Naive thymus-derived CD4-positive, alpha-beta T cell (primary cell): ENCODE data around the gene PRPH. TPM values are rescaled to one million over a fixed set of nuclear protein-coding genes. Genes with fewer than 3 reads are reported as not detected.
A peak's percentile ranks its signal among the peaks of the same experiment; 100 is the strongest.
"Not testable (repeated sequence)": the region's sequence is repeated elsewhere in the genome, so short reads cannot be mapped to it uniquely, and the experiment has no call there.

ENCODE experiments used
- ATAC-seq: fragments of 150-1000 bp; cut with Tn5 transposase; 2 replicates; pipeline ENCODE4 v1.10.0; 2021; ENCODE audit warnings: mild to moderate bottlenecking, moderate library complexity
- CTCF ChIA-PET: fragments of 350-600 bp; sonication (Branson Sonifier 250); formaldehyde crosslinking; loops from one replicate; lab custom pipeline; 2021; ENCODE audit warnings: antibody characterized with exemption; lab: Charles Lee
- POLR2A ChIA-PET: fragments of 350-600 bp; sonication (Branson Sonifier 250); formaldehyde crosslinking; loops from one replicate; lab custom pipeline; 2021; ENCODE audit warnings: antibody characterized with exemption, inconsistent platforms; lab: Charles Lee
- DNase-seq, 9 donors: peaks; one replicate each; pipeline versions ENCODE4 v3.0.0 to v3.0.0-alpha.2; 2020 to 2022; ENCODE audit warnings: mixed read lengths in 1 of 9
- H3K27ac ChIP-seq: one replicate; pipeline ENCODE4 v1.7.0; 2013; ENCODE audit warnings: mild to moderate bottlenecking, low read depth, low read length, moderate library complexity
- H3K27me3 ChIP-seq, 2 donors: one replicate each; pipeline ENCODE4 v1.7.0; 2013; ENCODE audit warnings: low read length in 2 of 2, mild to moderate bottlenecking in 2 of 2, moderate library complexity in 2 of 2; ENCODE audit not compliant: control insufficient read depth in 2 of 2, insufficient read depth in 2 of 2
- H3K36me3 ChIP-seq, 3 experiments: 1 replicate in 2 of 3; 2 replicates in 1 of 3; pipeline ENCODE4 v1.7.0; 2013; ENCODE audit warnings: low read length in 3 of 3, mild to moderate bottlenecking in 3 of 3, moderate library complexity in 1 of 3; ENCODE audit not compliant: insufficient read depth in 3 of 3, control insufficient read depth in 2 of 3
- H3K4me1 ChIP-seq, 2 donors: one replicate each; pipeline ENCODE4 v1.7.0; 2013; ENCODE audit warnings: low read length in 2 of 2, mild to moderate bottlenecking in 2 of 2, moderate library complexity in 1 of 2; ENCODE audit not compliant: control insufficient read depth in 2 of 2, insufficient read depth in 2 of 2
- H3K4me3 ChIP-seq: 2 replicates; pipeline ENCODE4 v1.7.0; 2013; ENCODE audit warnings: mild to moderate bottlenecking, low read length
- H3K9me3 ChIP-seq, 3 experiments: 1 replicate in 2 of 3; 2 replicates in 1 of 3; pipeline ENCODE4 v1.7.0; 2013; ENCODE audit warnings: low read length in 3 of 3; ENCODE audit not compliant: control insufficient read depth in 2 of 3
- H3K27ac Mint-ChIP-seq, 9 donors: one replicate each; pipeline ENCODE4 v1.8.0; 2020 to 2022; ENCODE audit warnings: mixed read lengths in 9 of 9, mild to moderate bottlenecking in 8 of 9, moderate library complexity in 5 of 9, inconsistent platforms in 2 of 9
- H3K27me3 Mint-ChIP-seq, 5 donors: one replicate each; pipeline ENCODE4 v1.8.0; 2021 to 2022; ENCODE audit warnings: mixed read lengths in 5 of 5, mild to moderate bottlenecking in 1 of 5
- H3K36me3 Mint-ChIP-seq, 5 donors: one replicate each; pipeline ENCODE4 v1.8.0; 2020 to 2022; ENCODE audit warnings: mixed read lengths in 5 of 5, mild to moderate bottlenecking in 3 of 5, inconsistent platforms in 1 of 5
- H3K4me1 Mint-ChIP-seq, 7 donors: one replicate each; pipeline ENCODE4 v1.8.0; 2020 to 2022; ENCODE audit warnings: mixed read lengths in 7 of 7, mild to moderate bottlenecking in 3 of 7, inconsistent platforms in 1 of 7
- H3K4me3 Mint-ChIP-seq, 10 donors: one replicate each; pipeline ENCODE4 v1.8.0; 2020 to 2022; ENCODE audit warnings: mild to moderate bottlenecking in 10 of 10, mixed read lengths in 10 of 10, moderate library complexity in 6 of 10, inconsistent platforms in 2 of 10
- H3K9me3 Mint-ChIP-seq, 11 donors: one replicate each; pipeline ENCODE4 v1.8.0; 2020 to 2022; ENCODE audit warnings: mixed read lengths in 11 of 11, mild to moderate bottlenecking in 4 of 11, inconsistent platforms in 1 of 11, moderate library complexity in 1 of 11
- intact Hi-C, 2 donors: fragments of 100-400 bp; cut with micrococcal nuclease; formaldehyde crosslinking; loops; one replicate each; pipeline ENCODE4 v1.15.1; 2023
- polyA plus RNA-seq, 2 donors: library from polyadenylated mRNA; unstranded; fragments of 300-500 nt; fragmentation: Illumina TruSeq; gene quantifications; one replicate each; pipeline ENCODE4 v1.2.3, GENCODE V29; 2021
- total RNA-seq, 6 experiments: library from RNA in 5 of 6; stranded (reverse) in 5 of 6; gene quantifications; 1 replicate in 5 of 6; 2 replicates in 1 of 6; pipeline ENCODE4 v1.2.3 and lab custom pipeline; 2021 to 2026

The PRPH gene
- total and polyA plus RNA-seq, 7 experiments from 2014 or later = not detected

DNA sequence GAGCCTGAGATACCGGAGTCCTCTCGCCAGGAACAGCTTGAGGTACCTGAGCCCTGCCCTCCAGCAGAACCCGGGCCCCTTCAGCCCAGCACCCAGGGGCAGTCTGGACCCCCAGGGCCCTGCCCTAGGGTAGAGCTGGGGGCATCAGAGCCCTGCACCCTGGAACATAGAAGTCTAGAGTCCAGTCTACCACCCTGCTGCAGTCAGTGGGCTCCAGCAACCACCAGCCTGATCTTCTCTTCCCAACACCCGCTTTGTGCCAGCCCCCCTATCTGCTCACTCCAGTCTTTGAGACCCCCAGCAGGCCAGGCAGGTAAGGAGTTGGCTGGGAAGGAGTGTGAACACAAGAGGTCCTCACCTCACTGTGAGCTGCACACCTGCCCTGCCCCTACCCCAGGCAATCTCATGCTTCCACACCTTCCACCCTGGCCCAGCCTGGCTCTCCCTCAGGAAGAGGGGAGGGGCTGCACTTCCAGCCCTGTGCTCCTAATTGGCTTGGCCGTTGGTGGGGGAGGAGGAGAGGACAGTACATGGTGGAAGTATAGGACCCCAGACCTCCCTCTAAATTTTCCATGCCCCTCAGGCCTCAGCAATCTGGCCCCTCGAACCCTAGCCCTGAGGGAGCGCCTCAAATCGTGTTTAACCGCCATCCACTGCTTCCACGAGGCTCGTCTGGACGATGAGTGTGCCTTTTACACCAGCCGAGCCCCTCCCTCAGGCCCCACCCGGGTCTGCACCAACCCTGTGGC is 35.9 kb downstream of the PRPH start:
- H3K27ac ChIP-seq = no peak overlapping the region
- no peaks in the 10 kb centered on the region for H3K36me3 ChIP-seq
- no peak overlapping the region for H3K4me3 ChIP-seq
- ATAC-seq (no peak), DNase-seq (no peak)
- H3K27ac Mint-ChIP-seq = no peak overlapping the region
- peaks cover 4 to 18% (median 15%) of the 10 kb centered on the region in 7 donors for H3K4me1 Mint-ChIP-seq
- peaks cover 0 to 3% (median 0%) of the 10 kb centered on the region in 11 donors for H3K9me3 Mint-ChIP-seq
- intact Hi-C loops = no loop called here
- CTCF ChIA-PET = interaction anchor here (1.1 to 1.5 kb wide), 4 partner anchors 8 to 183 kb away, joined by 3 to 6 read pairs (median 6); partner anchors contain the start of genes DNAJC22 and TROAP
- no peaks in the 10 kb centered on the region for H3K9me3 ChIP-seq
- H3K27me3 ChIP-seq = peaks cover 0 to 10% of the 10 kb centered on the region in 2 donors
- peaks cover 0 to 33% (median 0%) of the 10 kb centered on the region in 5 donors for H3K36me3 Mint-ChIP-seq
- H3K4me1 ChIP-seq = no peaks in the 10 kb centered on the region
- POLR2A ChIA-PET = no interaction called here
- H3K27me3 Mint-ChIP-seq = peaks cover 38 to 44% (median 41%) of the 10 kb centered on the region in 5 donors
- H3K4me3 Mint-ChIP-seq = no peak overlapping the region

DNA sequence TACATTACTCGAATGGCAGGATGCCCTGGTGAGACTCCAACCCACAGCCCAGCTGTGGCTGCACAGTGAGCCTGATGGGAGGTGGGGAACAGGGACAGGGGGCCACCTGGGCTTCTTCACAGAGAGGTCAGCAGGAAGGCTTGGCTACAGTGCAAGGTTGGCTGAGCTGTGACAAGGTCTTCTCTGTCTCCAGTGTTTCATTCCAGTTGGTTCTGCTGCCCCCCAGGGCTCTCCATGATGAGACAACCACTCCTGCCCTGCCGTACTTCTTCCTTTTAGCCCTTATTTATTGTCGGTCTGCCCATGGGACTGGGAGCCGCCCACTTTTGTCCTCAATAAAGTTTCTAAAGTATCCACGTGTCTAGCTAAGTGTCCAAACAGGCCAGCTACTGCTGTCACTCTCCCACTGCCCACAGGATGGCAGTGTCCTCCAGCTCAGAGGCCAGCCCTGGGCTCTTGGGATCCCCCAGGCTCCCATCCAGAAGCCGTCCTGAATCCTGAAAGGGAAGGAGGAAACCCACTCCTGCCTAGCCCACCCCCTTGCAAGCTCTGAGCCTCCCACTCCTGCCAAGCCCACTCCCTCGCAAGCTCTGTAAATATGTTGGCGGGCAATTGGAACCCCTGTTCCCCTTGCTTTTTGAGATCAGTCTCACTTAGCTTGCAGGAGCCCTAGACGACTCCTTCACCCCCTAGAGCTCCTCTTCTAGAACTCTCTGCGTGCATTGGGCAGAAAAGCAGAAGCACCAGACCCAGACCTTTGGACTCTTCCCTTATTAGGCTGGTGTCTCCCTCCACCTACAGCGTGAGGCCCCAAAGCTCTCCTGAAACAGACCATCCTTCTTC is 36.7 kb downstream of the PRPH start:
- CTCF ChIA-PET = interaction anchor here (0.6 to 1.6 kb wide), 6 partner anchors 9 to 183 kb away, joined by 3 to 7 read pairs (median 6); partner anchors contain the start of genes DNAJC22 and TROAP
- DNase-seq (no peak), ATAC-seq (peak; percentile 73)
- intact Hi-C loops = no loop called here
- no peaks in the 10 kb centered on the region for H3K9me3 ChIP-seq
- peaks cover 0 to 17% of the 10 kb centered on the region in 2 donors for H3K27me3 ChIP-seq
- H3K36me3 ChIP-seq = no peaks in the 10 kb centered on the region
- Mint-ChIP-seq H3K4me1 (peaks cover 4 to 17% (median 16%) of the 10 kb centered on the region in 7 donors), H3K9me3 (peaks cover 0 to 3% (median 0%) of the 10 kb centered on the region in 11 donors), H3K4me3 (no peak overlapping the region), H3K27ac (peak overlapping the region in 1 of 9 donors; percentile 6), H3K36me3 (peaks cover 0 to 30% (median 0%) of the 10 kb centered on the region in 5 donors), H3K27me3 (peaks cover 39 to 47% (median 43%) of the 10 kb centered on the region in 5 donors)
- H3K4me3 ChIP-seq = no peak overlapping the region
- POLR2A ChIA-PET = interaction anchor here (0.6 kb wide), 1 partner anchor 41 kb away, joined by 4 read pairs; no protein-coding TSS in a partner anchor
- H3K27ac ChIP-seq = no peak overlapping the region
- H3K4me1 ChIP-seq = peaks cover under 1 to 2% of the 10 kb centered on the region in 2 donors

- Mint-ChIP-seq H3K27ac (no peak overlapping the region), H3K4me3 (peak overlapping the region in 4 of 10 donors; percentile 16 to 52 (median 30)), H3K9me3 (peaks cover 0 to 3% (median 0%) of the 10 kb centered on the region in 11 donors), H3K27me3 (peaks cover 46 to 55% (median 51%) of the 10 kb centered on the region in 5 donors), H3K36me3 (peaks cover 0 to 27% (median 0%) of the 10 kb centered on the region in 5 donors), H3K4me1 (peaks cover 10 to 26% (median 25%) of the 10 kb centered on the region in 7 donors)
- no peak for DNase-seq
- no peaks in the 10 kb centered on the region for H3K9me3 ChIP-seq
- no peaks in the 10 kb centered on the region for H3K36me3 ChIP-seq
- H3K27me3 ChIP-seq = peaks cover 0 to 21% of the 10 kb centered on the region in 2 donors
- intact Hi-C loops = no loop called here
- ChIA-PET CTCF (interaction anchor here (0.6 to 1.6 kb wide), 5 partner anchors 10 to 182 kb away, joined by 4 to 7 read pairs (median 6); partner anchors contain the start of genes DNAJC22 and TROAP), POLR2A (interaction anchor here (0.6 kb wide), 1 partner anchor 42 kb away, joined by 4 read pairs; no protein-coding TSS in a partner anchor)
- H3K4me3 ChIP-seq = no peak overlapping the region
- peaks cover 7 to 8% of the 10 kb centered on the region in 2 donors for H3K4me1 ChIP-seq
- no peak for ATAC-seq
- no peak overlapping the region for H3K27ac ChIP-seq
Measured at GRCh38 chr12:49332441-49332861, 37.5 kb downstream of the PRPH start.

GRCh38 chr12:49332891-49333371 is 38.0 kb downstream of the PRPH start:
- peaks cover 0 to 3% (median 0%) of the 10 kb centered on the region in 11 donors for H3K9me3 Mint-ChIP-seq
- intact Hi-C loops = loop anchor here in 1 of 2 donors (1.0 kb wide), 1 partner anchor 9 kb away; no protein-coding TSS in a partner anchor

GRCh38 chr12:49333778-49334177 is 38.8 kb downstream of the PRPH start:
- ChIA-PET CTCF (interaction anchor here (1.1 to 1.3 kb wide), 3 partner anchors 8 to 181 kb away, joined by 3 to 6 read pairs (median 4); partner anchors contain the start of gene TROAP), POLR2A (interaction anchor here (0.7 to 1.2 kb wide), 2 partner anchors 13 to 37 kb away, joined by 4 read pairs; no protein-coding TSS in a partner anchor)
- H3K4me3 ChIP-seq, H3K27ac ChIP-seq, H3K27ac Mint-ChIP-seq, ATAC-seq, H3K4me1 ChIP-seq, H3K4me3 Mint-ChIP-seq, DNase-seq, H3K36me3 ChIP-seq, H3K9me3 ChIP-seq, H3K9me3 Mint-ChIP-seq: not testable (repeated sequence)
- intact Hi-C loops = loop anchor here in 1 of 2 donors (1.0 kb wide), 1 partner anchor 9 kb away; no protein-coding TSS in a partner anchor
- Mint-ChIP-seq H3K27me3 (peaks cover 55 to 66% (median 65%) of the 10 kb centered on the region in 5 donors), H3K36me3 (peaks cover 0 to 24% (median 0%) of the 10 kb centered on the region in 5 donors), H3K4me1 (peaks cover 16 to 34% (median 32%) of the 10 kb centered on the region in 7 donors)
- peaks cover 0 to 21% of the 10 kb centered on the region in 2 donors for H3K27me3 ChIP-seq

More at GRCh38 chr12:49332891-49333371, 38.0 kb downstream of the PRPH start:
- CTCF ChIA-PET = interaction anchor here (1.1 to 1.6 kb wide), 4 partner anchors 9 to 181 kb away, joined by 3 to 7 read pairs (median 5); partner anchors contain the start of gene TROAP
- H3K27ac ChIP-seq = no peak overlapping the region
- Mint-ChIP-seq H3K27ac (no peak overlapping the region), H3K4me3 (peak overlapping the region in 8 of 10 donors; percentile 21 to 70 (median 48)), H3K27me3 (peaks cover 47 to 60% (median 56%) of the 10 kb centered on the region in 5 donors), H3K36me3 (peaks cover 0 to 25% (median 0%) of the 10 kb centered on the region in 5 donors), H3K4me1 (peaks cover 14 to 30% (median 30%) of the 10 kb centered on the region in 7 donors)
- H3K27me3 ChIP-seq = peaks cover 0 to 21% of the 10 kb centered on the region in 2 donors
- no peak overlapping the region for H3K4me3 ChIP-seq
- H3K4me1 ChIP-seq = peaks cover 8 to 9% of the 10 kb centered on the region in 2 donors
- ATAC-seq (no peak), DNase-seq (no peak)
- H3K9me3 ChIP-seq = no peaks in the 10 kb centered on the region
- H3K36me3 ChIP-seq = no peaks in the 10 kb centered on the region
- POLR2A ChIA-PET = interaction anchor here (0.6 to 1.2 kb wide), 3 partner anchors 10 to 39 kb away, joined by 4 to 5 read pairs (median 5); partner anchors contain the start of gene TROAP
